GM12878 (cell line): ENCODE results near the gene ADGRG4. TPM values are rescaled to one million over a fixed set of nuclear protein-coding genes. Genes with fewer than 3 reads are reported as not detected.

Experiments used
- ATAC-seq: fragments of 200-7000 bp; cut with Tn5 transposase; 3 replicates; pipeline ENCODE4 v1.9.1; 2020; ENCODE audit warnings: mild to moderate bottlenecking, moderate library complexity
- BruUV-seq: library from RNA; stranded (reverse); fragments of 400-500 nt; replicated peaks from 2 replicates; lab custom pipeline; 2021; lab: Mats Ljungman, UMichigan
- CTCF ChIA-PET: fragments of 300-600 bp; sonication (Branson Sonifier 250); formaldehyde crosslinking; extraction: SDS; loops from one replicate; lab custom pipeline; 2021; ENCODE audit warnings: inconsistent platforms; lab: Yijun Ruan, JAX
- POLR2A ChIA-PET: fragments of 350-600 bp; formaldehyde crosslinking; extraction: SDS; loops from one replicate; lab custom pipeline; 2021; ENCODE audit warnings: inconsistent platforms; lab: Charles Lee
- RAD21 ChIA-PET: fragments of 300-600 bp; sonication (Branson Sonifier 250); formaldehyde crosslinking; loops from one replicate; lab custom pipeline; 2023; ENCODE audit warnings: antibody characterized with exemption; ENCODE audit not compliant: unreplicated experiment; lab: Charles Lee
- SMC1A ChIA-PET: fragments of 300-600 bp; sonication (Branson Sonifier 250); formaldehyde crosslinking; loops from one replicate; lab custom pipeline; 2023; ENCODE audit not compliant: unreplicated experiment, uncharacterized antibody; lab: Charles Lee
- DNase-seq: peaks from one replicate; pipeline ENCODE4 v3.0.0-alpha.2; 2011; ENCODE audit warnings: low read depth, low spot score
- FAIRE-seq: peaks from 3 replicates; lab custom pipeline; 2011; peaks lifted over from hg19 to GRCh38; lab: Jason Lieb, UNC
- H2AFZ ChIP-seq: 2 replicates; pipeline ENCODE4 v1.6.0; 2011; ENCODE audit warnings: low read depth, low read length, control low read depth; ENCODE audit not compliant: control insufficient read depth
- H3K27ac ChIP-seq: 2 replicates; pipeline ENCODE4 v1.5.1; 2011; ENCODE audit warnings: control low read depth; ENCODE audit not compliant: control insufficient read depth, insufficient read depth
- H3K27me3 ChIP-seq, 2 experiments: replicated peaks in 1 of 2; 2 replicates each; pipeline versions ENCODE4 v1.6.0 to v1.6.1; 2011; ENCODE audit warnings: low read length in 1 of 2; ENCODE audit not compliant: control insufficient read depth in 2 of 2, insufficient read depth in 2 of 2
- H3K36me3 ChIP-seq, 2 experiments: 2 replicates each; pipeline ENCODE4 v1.5.1; 2011; ENCODE audit warnings: low read length in 1 of 2; ENCODE audit not compliant: control insufficient read depth in 2 of 2, insufficient read depth in 2 of 2
- H3K4me1 ChIP-seq: 2 replicates; pipeline ENCODE4 v1.6.1; 2011; ENCODE audit warnings: mild to moderate bottlenecking, low read length, moderate library complexity, mixed read lengths; ENCODE audit not compliant: control insufficient read depth, insufficient read depth
- H3K4me2 ChIP-seq: 2 replicates; pipeline ENCODE4 v1.6.0; 2011; ENCODE audit warnings: control low read depth; ENCODE audit not compliant: control insufficient read depth, insufficient read depth
- H3K4me3 ChIP-seq: fragments of 200-600 bp; sonication (generic); 2 replicates; pipeline ENCODE4 v1.5.1; 2016
- H3K79me2 ChIP-seq: 2 replicates; pipeline ENCODE4 v1.6.0; 2011; ENCODE audit warnings: low read length; ENCODE audit not compliant: control insufficient read depth, insufficient read depth
- H3K9ac ChIP-seq: 2 replicates; pipeline ENCODE4 v1.8.0; 2011; ENCODE audit warnings: low read length, control low read depth, mixed read lengths; ENCODE audit not compliant: control insufficient read depth, insufficient read depth
- H3K9me3 ChIP-seq: replicated peaks from 3 replicates; pipeline ENCODE4 v1.5.1; 2011; ENCODE audit warnings: mild to moderate bottlenecking, low read length; ENCODE audit not compliant: control insufficient read depth, insufficient read depth
- H4K20me1 ChIP-seq: 2 replicates; pipeline ENCODE4 v1.6.0; 2011; ENCODE audit not compliant: control insufficient read depth, insufficient read depth
- EGR1 ChIP-seq, 2 experiments: IDR thresholded peaks; 1 replicate in 1 of 2; 2 replicates in 1 of 2; pipeline ENCODE4 v1.6.1; 2011 to 2012; ENCODE audit warnings: low read depth in 2 of 2, low read length in 2 of 2, borderline replicate concordance in 1 of 2, mild to moderate bottlenecking in 1 of 2, moderate library complexity in 1 of 2
- ESRRA ChIP-seq: IDR thresholded peaks from 2 replicates; pipeline ENCODE4 v1.6.1; 2012; ENCODE audit warnings: mild to moderate bottlenecking, low read length, improper control_type of control experiment
- GATAD2B ChIP-seq: fragments of 450-650 bp; conservative IDR thresholded peaks from 2 replicates; pipeline ENCODE4 v1.6.1; 2017; ENCODE audit warnings: low read depth, mild to moderate bottlenecking, moderate library complexity
- LARP7 ChIP-seq: fragments of 450-650 bp; IDR thresholded peaks from 2 replicates; pipeline ENCODE4 v1.6.1; 2017; ENCODE audit warnings: mild to moderate bottlenecking
- MEF2A ChIP-seq: IDR thresholded peaks from 2 replicates; pipeline ENCODE4 v1.6.1; 2011; ENCODE audit warnings: low read depth, mild to moderate bottlenecking, low read length, moderate library complexity; ENCODE audit not compliant: insufficient read depth
- PKNOX1 ChIP-seq: fragments of 450-650 bp; IDR thresholded peaks from 2 replicates; pipeline ENCODE4 v1.6.1; 2016; ENCODE audit warnings: mild to moderate bottlenecking
- POLR2AphosphoS2 ChIP-seq: IDR thresholded peaks from 2 replicates; pipeline ENCODE4 v1.6.1; 2011; ENCODE audit warnings: low read depth, mild to moderate bottlenecking, low read length, improper control_type of control experiment, moderate library complexity
- RELA ChIP-seq: fragments of 450-650 bp; IDR thresholded peaks from 2 replicates; pipeline ENCODE4 v1.8.0; 2014; ENCODE audit warnings: borderline replicate concordance; ENCODE audit not compliant: partially characterized antibody
- SIX5 ChIP-seq: IDR thresholded peaks from 2 replicates; pipeline ENCODE4 v1.6.1; 2011; ENCODE audit warnings: mild to moderate bottlenecking, low read depth, low read length, moderate library complexity; ENCODE audit not compliant: severe bottlenecking
- SMARCA5 ChIP-seq: fragments of 450-650 bp; IDR thresholded peaks from 2 replicates; pipeline ENCODE4 v1.6.1; 2017; ENCODE audit warnings: mild to moderate bottlenecking
- SMC3 ChIP-seq: IDR thresholded peaks from 2 replicates; pipeline ENCODE4 v1.6.1; 2011; ENCODE audit warnings: low read length, improper control_type of control experiment, borderline replicate concordance
- SPI1 ChIP-seq: IDR thresholded peaks from 2 replicates; pipeline ENCODE4 v1.6.1; 2011; ENCODE audit warnings: low read depth, mild to moderate bottlenecking, low read length, moderate library complexity, borderline replicate concordance; ENCODE audit not compliant: insufficient read depth
- SREBF2 ChIP-seq: IDR thresholded peaks from 2 replicates; pipeline ENCODE4 v1.6.1; 2012; ENCODE audit warnings: mild to moderate bottlenecking, low read length
- YY1 ChIP-seq: IDR thresholded peaks from 2 replicates; pipeline ENCODE4 v1.6.1; 2011; ENCODE audit warnings: low read depth, mild to moderate bottlenecking, low read length
- ZNF592 ChIP-seq: fragments of 450-650 bp; IDR thresholded peaks from 2 replicates; pipeline ENCODE4 v1.6.1; 2017; ENCODE audit warnings: mild to moderate bottlenecking, moderate library complexity
- WGBS: methylation state at CpG from one replicate; pipeline ENCODE4 v1.1.6; 2016; ENCODE audit warnings: low lambda C conversion rate; ENCODE audit not compliant: insufficient replicate concordance, insufficient coverage; ENCODE audit errors: missing lambda C conversion rate; 5-methylcytosine and 5-hydroxymethylcytosine counted together
- in situ Hi-C: fragments of 300-500 bp; cut with MboI; formaldehyde crosslinking; loops from 9 replicates; pipeline ENCODE4 v1.14.3; 2018; ENCODE audit warnings: mixed read lengths
- intact Hi-C: fragments of 100-400 bp; cut with micrococcal nuclease; formaldehyde crosslinking; loops from one replicate; pipeline ENCODE4 v1.14.2; 2022; ENCODE audit not compliant: unreplicated experiment
- polyA plus RNA-seq, 11 experiments: library from polyadenylated mRNA; depleted of rRNA in 4 of 11; unstranded in 6 of 11; stranded (reverse) in 5 of 11; fragments of >200 nt; fragmentation: Nextera tagmentation in 4 of 11; fragmentation: Illumina TruSeq in 1 of 11; extraction: Ambion mirVana in 4 of 11; extraction: Trizol in 1 of 11; gene quantifications; 1 replicate in 1 of 11; 2 replicates in 10 of 11; pipeline versions ENCODE4 v1.2.1 to v1.2.3, GENCODE V29; 2011 to 2016; ENCODE audit warnings: inconsistent platforms in 2 of 11, missing spikeins in 2 of 11, low read depth in 1 of 11
- total RNA-seq, 4 experiments: library from RNA; depleted of rRNA in 3 of 4; stranded (reverse); fragments of >200 nt in 3 of 4; fragmentation: Illumina TruSeq in 1 of 4; extraction: Trizol in 1 of 4; gene quantifications; 2 replicates each; pipeline versions ENCODE4 v1.2.1 to v1.2.3, GENCODE V29; 2013 to 2021
- TF ChIP-seq, protein P1 (sequence below): IDR thresholded peaks from 2 replicates; pipeline ENCODE4 v1.6.1; 2011; ENCODE audit warnings: borderline replicate concordance, low read depth, mild to moderate bottlenecking, moderate library complexity, low read length; ENCODE audit not compliant: insufficient read depth, poor library complexity, severe bottlenecking
- TF ChIP-seq, protein P2 (sequence below): IDR thresholded peaks from 2 replicates; pipeline ENCODE4 v1.6.1; 2012; ENCODE audit warnings: low read depth, low read length, improper control_type of control experiment

ADGRG4 gene
- total and polyA plus RNA-seq, 10 of the 15 experiments (the other 5 are each of a cell fraction or from before 2014, with no cell fraction given), result not detected

DNA sequence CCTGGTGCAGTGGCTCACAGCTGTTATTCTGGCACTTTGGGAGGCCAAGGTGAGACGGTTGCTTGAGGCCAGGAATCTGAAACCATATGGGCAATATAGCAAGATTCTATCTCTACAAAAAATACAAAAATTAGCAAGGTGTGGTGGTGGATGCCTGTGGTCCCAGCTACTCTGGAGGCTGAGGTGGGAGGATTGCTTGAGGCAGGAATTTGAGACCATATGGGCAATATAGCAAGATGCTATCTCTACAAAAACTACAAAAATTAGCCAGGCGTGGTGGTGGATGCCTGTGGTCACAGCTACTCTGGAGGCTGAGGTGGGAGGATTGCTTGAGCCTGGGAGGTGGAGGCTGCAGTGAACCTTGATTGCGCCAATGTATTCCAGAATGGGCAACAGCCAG lies 2.3 kb downstream of the ADGRG4 start:
- H3K36me3 ChIP-seq, result no peaks in the 10 kb centered on the region
- intact Hi-C loops (no loop called here), in situ Hi-C loops (no loop called here)
- ATAC-seq (no peak), FAIRE-seq (no peak), DNase-seq (no peak)
- ChIA-PET RAD21 (no interaction called here), SMC1A (no interaction called here), POLR2A (no interaction called here), CTCF (no interaction called here)
- H3K79me2 ChIP-seq, result no peaks in the 10 kb centered on the region
- 31% methylated on average over 3 of the region's 3 CpGs for WGBS
- BruUV-seq, result no TSS peak
- no peak overlapping the region for H3K9ac ChIP-seq
- H2AFZ ChIP-seq, result no peak overlapping the region
- no peaks in the 10 kb centered on the region for H3K27me3 ChIP-seq
- no peaks in the 10 kb centered on the region for H3K9me3 ChIP-seq
- no peaks in the 10 kb centered on the region for H3K4me1 ChIP-seq
- no peak overlapping the region for H3K4me2 ChIP-seq
- H3K4me3 ChIP-seq, result no peak overlapping the region
- no peak overlapping the region for H3K27ac ChIP-seq
- no peaks in the 10 kb centered on the region for H4K20me1 ChIP-seq
- TF ChIP-seq SMARCA5 (no peak), GATAD2B (no peak), SREBF2 (no peak), ESRRA (no peak), SPI1 (no peak), RELA (no peak), MEF2A (no peak), SMC3 (no peak), YY1 (no peak), SIX5 (no peak), PKNOX1 (no peak), POLR2AphosphoS2 (no peak), ZNF592 (no peak), LARP7 (no peak), EGR1 (IDR thresholded peaks at IDR 0.05; ENCODE audit: borderline replicate concordance in 1 of 2, low read depth in 2 of 2, low read length in 2 of 2) (no peak)
- TF ChIP-seq, protein P1, sequence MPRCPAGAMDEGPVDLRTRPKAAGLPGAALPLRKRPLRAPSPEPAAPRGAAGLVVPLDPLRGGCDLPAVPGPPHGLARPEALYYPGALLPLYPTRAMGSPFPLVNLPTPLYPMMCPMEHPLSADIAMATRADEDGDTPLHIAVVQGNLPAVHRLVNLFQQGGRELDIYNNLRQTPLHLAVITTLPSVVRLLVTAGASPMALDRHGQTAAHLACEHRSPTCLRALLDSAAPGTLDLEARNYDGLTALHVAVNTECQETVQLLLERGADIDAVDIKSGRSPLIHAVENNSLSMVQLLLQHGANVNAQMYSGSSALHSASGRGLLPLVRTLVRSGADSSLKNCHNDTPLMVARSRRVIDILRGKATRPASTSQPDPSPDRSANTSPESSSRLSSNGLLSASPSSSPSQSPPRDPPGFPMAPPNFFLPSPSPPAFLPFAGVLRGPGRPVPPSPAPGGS, result no peak
- TF ChIP-seq, protein P2, sequence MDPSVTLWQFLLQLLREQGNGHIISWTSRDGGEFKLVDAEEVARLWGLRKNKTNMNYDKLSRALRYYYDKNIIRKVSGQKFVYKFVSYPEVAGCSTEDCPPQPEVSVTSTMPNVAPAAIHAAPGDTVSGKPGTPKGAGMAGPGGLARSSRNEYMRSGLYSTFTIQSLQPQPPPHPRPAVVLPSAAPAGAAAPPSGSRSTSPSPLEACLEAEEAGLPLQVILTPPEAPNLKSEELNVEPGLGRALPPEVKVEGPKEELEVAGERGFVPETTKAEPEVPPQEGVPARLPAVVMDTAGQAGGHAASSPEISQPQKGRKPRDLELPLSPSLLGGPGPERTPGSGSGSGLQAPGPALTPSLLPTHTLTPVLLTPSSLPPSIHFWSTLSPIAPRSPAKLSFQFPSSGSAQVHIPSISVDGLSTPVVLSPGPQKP, result no peak
